H4 (cell line): ENCODE results near the gene GJC2. TPM values are rescaled to one million over a fixed set of nuclear protein-coding genes. Genes with fewer than 3 reads are reported as not detected.
"Not testable (repeated sequence)": the region's sequence is repeated elsewhere in the genome, so short reads cannot be mapped to it uniquely, and the experiment has no call there.

Experiments used
- DNase-seq: peaks from one replicate; pipeline ENCODE4 v3.0.0-alpha.2; 2015; ENCODE audit warnings: low spot score
- total RNA-seq: library from RNA; depleted of rRNA; stranded (reverse); fragments of >200 nt; shearing (Covaris generic); gene quantifications from 2 replicates; pipeline ENCODE4 v1.2.3, GENCODE V29; 2014

GJC2 gene
- total RNA-seq, 1 experiment from 2014 or later = 0.06 TPM

- no peak for DNase-seq
Observed at GRCh38 chr1:228171221-228171891, 21.6 kb downstream of the GJC2 start.

GRCh38 chr1:228172591-228173527, 23.1 kb downstream of the GJC2 start:
- DNase-seq = no peak

GRCh38 chr1:228173528-228174481, 24.1 kb downstream of the GJC2 start:
- DNase-seq = not testable (repeated sequence)

GRCh38 chr1:228174482-228175315, 25.0 kb downstream of the GJC2 start:
- no peak for DNase-seq

- DNase-seq = no peak
Observed at GRCh38 chr1:228175316-228176023, 25.7 kb downstream of the GJC2 start.

GRCh38 chr1:228176024-228176395, 26.3 kb downstream of the GJC2 start:
- DNase-seq = no peak

GRCh38 chr1:228176461-228177182, 26.9 kb downstream of the GJC2 start:
- DNase-seq = no peak

GRCh38 chr1:228177183-228177475, 27.4 kb downstream of the GJC2 start:
- DNase-seq = no peak

GRCh38 chr1:228177721-228178710, 28.3 kb downstream of the GJC2 start:
- DNase-seq = no peak

GRCh38 chr1:228178737-228179684, 29.3 kb downstream of the GJC2 start:
- no peak for DNase-seq

- DNase-seq = no peak
Observed at GRCh38 chr1:228180271-228180958, 30.7 kb downstream of the GJC2 start.

GRCh38 chr1:228180959-228181644, 31.4 kb downstream of the GJC2 start:
- no peak for DNase-seq

GRCh38 chr1:228181645-228182034, 31.9 kb downstream of the GJC2 start:
- no peak for DNase-seq

GRCh38 chr1:228182296-228183030, 32.7 kb downstream of the GJC2 start:
- DNase-seq = no peak

GRCh38 chr1:228184152-228184551, 34.4 kb downstream of the GJC2 start:
- DNase-seq = no peak

GRCh38 chr1:228185641-228185965, 35.9 kb downstream of the GJC2 start:
- DNase-seq = no peak
